ENCODE data around the gene TMEM260.

DNA sequence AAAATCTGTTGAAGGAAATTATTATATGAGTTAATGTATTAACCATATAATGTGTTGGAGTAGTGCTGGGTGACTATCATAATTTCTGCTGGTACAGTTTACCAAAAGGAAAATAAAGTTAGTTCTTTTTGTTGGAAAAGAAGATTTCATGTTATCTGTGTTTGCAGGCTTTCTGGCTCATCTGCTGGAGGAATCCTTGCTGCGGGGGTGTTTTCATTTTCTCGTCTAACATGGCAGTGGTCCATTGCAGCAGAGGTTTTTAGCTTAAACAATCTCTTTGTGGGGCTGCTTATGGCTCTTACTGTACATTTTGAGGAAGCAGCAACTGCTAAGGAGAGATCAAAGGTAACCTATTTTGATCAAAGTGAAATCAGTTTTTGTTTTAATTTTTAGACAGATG is 24.1 kb downstream of the TMEM260 start:
- TF ChIP-seq, protein P1, sequence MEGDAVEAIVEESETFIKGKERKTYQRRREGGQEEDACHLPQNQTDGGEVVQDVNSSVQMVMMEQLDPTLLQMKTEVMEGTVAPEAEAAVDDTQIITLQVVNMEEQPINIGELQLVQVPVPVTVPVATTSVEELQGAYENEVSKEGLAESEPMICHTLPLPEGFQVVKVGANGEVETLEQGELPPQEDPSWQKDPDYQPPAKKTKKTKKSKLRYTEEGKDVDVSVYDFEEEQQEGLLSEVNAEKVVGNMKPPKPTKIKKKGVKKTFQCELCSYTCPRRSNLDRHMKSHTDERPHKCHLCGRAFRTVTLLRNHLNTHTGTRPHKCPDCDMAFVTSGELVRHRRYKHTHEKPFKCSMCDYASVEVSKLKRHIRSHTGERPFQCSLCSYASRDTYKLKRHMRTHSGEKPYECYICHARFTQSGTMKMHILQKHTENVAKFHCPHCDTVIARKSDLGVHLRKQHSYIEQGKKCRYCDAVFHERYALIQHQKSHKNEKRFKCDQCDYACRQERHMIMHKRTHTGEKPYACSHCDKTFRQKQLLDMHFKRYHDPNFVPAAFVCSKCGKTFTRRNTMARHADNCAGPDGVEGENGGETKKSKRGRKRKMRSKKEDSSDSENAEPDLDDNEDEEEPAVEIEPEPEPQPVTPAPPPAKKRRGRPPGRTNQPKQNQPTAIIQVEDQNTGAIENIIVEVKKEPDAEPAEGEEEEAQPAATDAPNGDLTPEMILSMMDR (IDR thresholded peaks at IDR 0.05): no peak
- TF ChIP-seq POLR2A (IDR thresholded peaks at IDR 0.05): no peak

All from esophagus squamous epithelium (tissue), 4 donors.